Neural cell (in vitro differentiated cells): ENCODE results near the gene HERC2.

Source experiments
- EP300 ChIP-seq: fragments of 450-650 bp; conservative IDR thresholded peaks from 2 replicates; pipeline ENCODE4 v1.6.1; 2014; ENCODE audit warnings: antibody characterized with exemption, mild to moderate bottlenecking, moderate library complexity; ENCODE audit not compliant: poor library complexity, severe bottlenecking
- EZH2 ChIP-seq: fragments of 200-600, 300-800 bp; shearing (Covaris generic), sonication (generic); IDR thresholded peaks from 2 replicates; pipeline ENCODE4 v1.6.1; 2014; ENCODE audit warnings: antibody characterized with exemption, low read length, borderline replicate concordance, mild to moderate bottlenecking; ENCODE audit not compliant: insufficient read depth, poor library complexity, severe bottlenecking
- POLR2AphosphoS5 ChIP-seq: IDR thresholded peaks from 2 replicates; pipeline ENCODE4 v1.6.1; 2012
- RAD21 ChIP-seq: fragments of 450-650 bp; conservative IDR thresholded peaks from 2 replicates; pipeline ENCODE4 v1.6.1; 2014; ENCODE audit warnings: antibody characterized with exemption, mild to moderate bottlenecking, moderate library complexity
- TF ChIP-seq, protein P1 (sequence below): fragments of 450-650 bp; IDR thresholded peaks from 2 replicates; pipeline ENCODE4 v1.5.1; 2014; ENCODE audit warnings: antibody characterized with exemption, mild to moderate bottlenecking, moderate library complexity; ENCODE audit not compliant: poor library complexity, severe bottlenecking

DNA sequence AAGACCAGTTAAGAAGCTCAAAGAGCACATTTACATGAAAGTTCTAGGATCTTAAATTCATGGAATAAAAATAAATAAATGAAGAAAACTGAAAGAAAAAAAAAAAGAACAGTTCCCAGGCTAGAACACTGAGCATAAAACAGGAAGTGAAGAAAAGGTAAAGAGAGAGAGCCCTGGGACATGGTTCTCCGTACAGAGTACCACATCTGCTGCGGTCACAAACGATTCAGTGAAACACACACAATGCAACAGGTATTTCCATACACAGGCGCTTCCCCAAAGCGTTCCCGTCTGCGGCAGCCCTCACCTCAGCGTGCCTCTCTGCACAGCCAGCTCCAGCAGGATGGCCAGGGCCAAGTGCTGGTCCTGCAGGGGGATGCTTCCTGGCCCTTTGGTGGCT, 49.4 kb downstream of the HERC2 start:
- TF ChIP-seq RAD21 = no peak
- TF ChIP-seq, protein P1, sequence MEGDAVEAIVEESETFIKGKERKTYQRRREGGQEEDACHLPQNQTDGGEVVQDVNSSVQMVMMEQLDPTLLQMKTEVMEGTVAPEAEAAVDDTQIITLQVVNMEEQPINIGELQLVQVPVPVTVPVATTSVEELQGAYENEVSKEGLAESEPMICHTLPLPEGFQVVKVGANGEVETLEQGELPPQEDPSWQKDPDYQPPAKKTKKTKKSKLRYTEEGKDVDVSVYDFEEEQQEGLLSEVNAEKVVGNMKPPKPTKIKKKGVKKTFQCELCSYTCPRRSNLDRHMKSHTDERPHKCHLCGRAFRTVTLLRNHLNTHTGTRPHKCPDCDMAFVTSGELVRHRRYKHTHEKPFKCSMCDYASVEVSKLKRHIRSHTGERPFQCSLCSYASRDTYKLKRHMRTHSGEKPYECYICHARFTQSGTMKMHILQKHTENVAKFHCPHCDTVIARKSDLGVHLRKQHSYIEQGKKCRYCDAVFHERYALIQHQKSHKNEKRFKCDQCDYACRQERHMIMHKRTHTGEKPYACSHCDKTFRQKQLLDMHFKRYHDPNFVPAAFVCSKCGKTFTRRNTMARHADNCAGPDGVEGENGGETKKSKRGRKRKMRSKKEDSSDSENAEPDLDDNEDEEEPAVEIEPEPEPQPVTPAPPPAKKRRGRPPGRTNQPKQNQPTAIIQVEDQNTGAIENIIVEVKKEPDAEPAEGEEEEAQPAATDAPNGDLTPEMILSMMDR = no peak
- no peak for TF ChIP-seq EZH2
- TF ChIP-seq EP300 = no peak
- no peak for TF ChIP-seq POLR2AphosphoS5
